Loucy (cell line): Measurements from ENCODE around the gene RERE.

Experiments used
- CTCF ChIP-seq: fragments of 200-600 bp; sonication (generic); conservative IDR thresholded peaks from 2 replicates; pipeline ENCODE4 v1.5.1; 2014; ENCODE audit warnings: mild to moderate bottlenecking, antibody characterized with exemption, low read length
- EZH2phosphoT487 ChIP-seq: fragments of 200-600 bp; IDR thresholded peaks from 2 replicates; pipeline ENCODE4 v1.6.1; 2018; ENCODE audit warnings: antibody characterized with exemption, mild to moderate bottlenecking, moderate library complexity, borderline replicate concordance

GRCh38 chr1:8807004-8807403, 10.4 kb downstream of the RERE start:
- TF ChIP-seq CTCF = no peak
- no peak for TF ChIP-seq EZH2phosphoT487
